PC-9 (cell line): ENCODE results near the gene PRXL2B. TPM values are rescaled to one million over a fixed set of nuclear protein-coding genes. Genes with fewer than 3 reads are reported as not detected.

ENCODE experiments used
- BruUV-seq: library from RNA; stranded (reverse); fragments of 400-500 nt; replicated peaks from 2 replicates; lab custom pipeline; 2021; lab: Mats Ljungman, UMichigan
- CTCF ChIA-PET: fragments of 300-600 bp; sonication (Branson Sonifier 250); formaldehyde crosslinking; loops from one replicate; lab custom pipeline; 2022; ENCODE audit warnings: antibody characterized with exemption; lab: Charles Lee
- POLR2A ChIA-PET: fragments of 300-600 bp; sonication (Branson Sonifier 250); formaldehyde crosslinking; loops from one replicate; lab custom pipeline; 2022; ENCODE audit warnings: antibody characterized with exemption; ENCODE audit not compliant: unreplicated experiment; lab: Charles Lee
- DNase-seq, 2 experiments: peaks; one replicate each; pipeline versions ENCODE4 v3.0.0 to v3.0.0-alpha.2; 2015 to 2022; ENCODE audit warnings: mixed read lengths in 1 of 2
- H2AFZ ChIP-seq: fragments of 200-600 bp; sonication (generic); 2 replicates; pipeline ENCODE4 v1.8.1; 2017; ENCODE audit warnings: antibody characterized with exemption
- H3F3A ChIP-seq: fragments of 200-600 bp; sonication (generic); 2 replicates; pipeline ENCODE4 v1.8.1; 2017; ENCODE audit warnings: antibody characterized with exemption, mild to moderate bottlenecking, low read depth; ENCODE audit not compliant: insufficient read depth
- H3K27ac ChIP-seq: fragments of 200-600 bp; sonication (generic); 2 replicates; pipeline ENCODE4 v1.6.1; 2016; ENCODE audit warnings: mixed run types
- H3K27me3 ChIP-seq: fragments of 200-600 bp; sonication (generic); 2 replicates; pipeline ENCODE4 v1.6.1; 2016; ENCODE audit warnings: low read depth, mixed run types; ENCODE audit not compliant: insufficient read depth
- H3K36me3 ChIP-seq: fragments of 200-600 bp; sonication (generic); 2 replicates; pipeline ENCODE4 v1.6.1; 2016; ENCODE audit warnings: low read depth, mixed run types
- H3K4me1 ChIP-seq: fragments of 200-600 bp; sonication (generic); replicated peaks from 2 replicates; pipeline ENCODE4 v1.6.1; 2016; ENCODE audit warnings: mixed run types; ENCODE audit not compliant: insufficient read depth
- H3K4me2 ChIP-seq: fragments of 200-600 bp; sonication (generic); 2 replicates; pipeline ENCODE4 v1.6.1; 2017; ENCODE audit warnings: mixed run types
- H3K4me3 ChIP-seq: fragments of 200-600 bp; sonication (generic); 2 replicates; pipeline ENCODE4 v1.6.1; 2016; ENCODE audit warnings: mixed run types
- H3K79me2 ChIP-seq: fragments of 200-600 bp; sonication (generic); 2 replicates; pipeline ENCODE4 v1.6.1; 2017; ENCODE audit warnings: low read depth, mixed run types
- H3K9me2 ChIP-seq: fragments of 200-600 bp; sonication (generic); 2 replicates; pipeline ENCODE4 v1.8.1; 2017; ENCODE audit warnings: mild to moderate bottlenecking; ENCODE audit not compliant: insufficient read depth
- H3K9me3 ChIP-seq: fragments of 200-600 bp; sonication (generic); 2 replicates; pipeline ENCODE4 v1.8.1; 2016; ENCODE audit warnings: low read depth; ENCODE audit not compliant: insufficient read depth
- H4K20me1 ChIP-seq: fragments of 200-600 bp; sonication (generic); 2 replicates; pipeline ENCODE4 v1.8.1; 2017; ENCODE audit not compliant: insufficient read depth
- CTCF ChIP-seq: fragments of 200-600 bp; sonication (generic); conservative IDR thresholded peaks from 2 replicates; pipeline ENCODE4 v1.6.1; 2017; ENCODE audit warnings: mixed run types, antibody characterized with exemption, mild to moderate bottlenecking, moderate library complexity
- EZH2 ChIP-seq: fragments of 200-600 bp; sonication (generic); IDR thresholded peaks from 2 replicates; pipeline ENCODE4 v1.8.0; 2017; ENCODE audit warnings: antibody characterized with exemption, low read depth
- intact Hi-C: fragments of 100-400 bp; cut with micrococcal nuclease; formaldehyde crosslinking; loops from one replicate; pipeline ENCODE4 v1.10.0; 2022; ENCODE audit not compliant: unreplicated experiment
- total RNA-seq: library from RNA; stranded (reverse); gene quantifications from 2 replicates; pipeline ENCODE4 v1.2.3, GENCODE V29; 2021

Gene PRXL2B
- total RNA-seq, 1 experiment from 2014 or later = 26.1 TPM

GRCh38 chr1:2585318-2586092, 1.1 kb upstream of the PRXL2B start:
- POLR2A ChIA-PET = interaction anchor here (0.6 to 0.8 kb wide), 6 partner anchors 29 to 1155 kb away, joined by 3 to 9 read pairs (median 6); no protein-coding TSS in a partner anchor
- no peaks in the 10 kb centered on the region for H4K20me1 ChIP-seq
- H3K9me2 ChIP-seq = no peaks in the 10 kb centered on the region
- H3F3A ChIP-seq = peaks cover 9% of the 10 kb centered on the region; the same call in 1 of the 2 replicates
- H2AFZ ChIP-seq = peak overlapping the region; percentile 83
- intact Hi-C loops = loop anchor here (1.0 to 10.0 kb wide), 6 partner anchors 37 to 381 kb away; partner anchors contain the start of genes MORN1, PANK4, PEX10 and RER1
- peak overlapping the region; percentile 2; the same call in 1 of the 2 replicates for H3K27ac ChIP-seq
- H3K9me3 ChIP-seq = no peaks in the 10 kb centered on the region
- H3K79me2 ChIP-seq = 0 out of 2 replicates have a peak, but pooled peaks cover 6% of the 10 kb centered on the region
- peak overlapping the region; percentile 96 for H3K4me2 ChIP-seq
- TF ChIP-seq EZH2 (no peak), CTCF (no peak)
- no peaks in the 10 kb centered on the region for H3K4me1 ChIP-seq
- H3K36me3 ChIP-seq = no peaks in the 10 kb centered on the region
- H3K27me3 ChIP-seq = no peaks in the 10 kb centered on the region
- CTCF ChIA-PET = interaction anchor here (0.6 to 0.8 kb wide), 3 partner anchors 15 to 566 kb away, joined by 3 to 6 read pairs (median 4); no protein-coding TSS in a partner anchor
- TSS peak; percentile 83 for BruUV-seq
- peak overlapping the region; percentile 75 for H3K4me3 ChIP-seq
- DNase-seq = peak in 1 of 2 experiments; percentile 47

GRCh38 chr1:2587071-2587859, 688 bp downstream of the PRXL2B start:
- no peaks in the 10 kb centered on the region for H3K4me1 ChIP-seq
- H3F3A ChIP-seq = peaks cover 9% of the 10 kb centered on the region; the same call in 1 of the 2 replicates
- intact Hi-C loops = loop anchor here (2.0 to 10.0 kb wide), 4 partner anchors 58 to 382 kb away; partner anchors contain the start of genes PANK4 and PEX10
- peak overlapping the region; percentile 88 for H2AFZ ChIP-seq
- TF ChIP-seq EZH2 (no peak), CTCF (no peak)
- H3K79me2 ChIP-seq = 0 out of 2 replicates have a peak, but pooled peaks cover 6% of the 10 kb centered on the region
- no peaks in the 10 kb centered on the region for H3K36me3 ChIP-seq
- H3K4me2 ChIP-seq = peak overlapping the region; percentile 82
- no peaks in the 10 kb centered on the region for H3K9me2 ChIP-seq
- no TSS peak for BruUV-seq
- ChIA-PET CTCF (no interaction called here), POLR2A (no interaction called here)
- H3K27ac ChIP-seq = no peak overlapping the region
- no peaks in the 10 kb centered on the region for H3K27me3 ChIP-seq
- no peak for DNase-seq
- H3K9me3 ChIP-seq = no peaks in the 10 kb centered on the region
- H3K4me3 ChIP-seq = peak overlapping the region; percentile 75
- H4K20me1 ChIP-seq = no peaks in the 10 kb centered on the region
